Left lung (tissue), 10 donors: Measurements from ENCODE around the gene FBXO38. TPM values are rescaled to one million over a fixed set of nuclear protein-coding genes. Genes with fewer than 3 reads are reported as not detected.

ENCODE experiments used
- ATAC-seq: fragments of 200-7000 bp; cut with Tn5 transposase; one replicate; pipeline ENCODE4 v1.9.1; 2020; ENCODE audit warnings: moderate library complexity
- DNase-seq, 4 donors: peaks; one replicate each; pipeline ENCODE4 v3.0.0-alpha.2; 2013 to 2020
- H3K27ac ChIP-seq, 2 donors: fragments of 200-600 bp; sonication (generic) in 1 of 2; one replicate each; pipeline versions ENCODE4 v1.5.0 to v1.8.0; 2020 to 2021
- H3K27me3 ChIP-seq, 2 donors: fragments of 200-600 bp; sonication (generic) in 1 of 2; one replicate each; pipeline versions ENCODE4 v1.5.0 to v1.8.0; 2020 to 2021
- H3K36me3 ChIP-seq, 2 donors: fragments of 200-600 bp; sonication (generic) in 1 of 2; one replicate each; pipeline versions ENCODE4 v1.5.0 to v1.8.0; 2020 to 2021
- H3K4me1 ChIP-seq, 2 donors: fragments of 200-600 bp; one replicate each; pipeline ENCODE4 v1.8.0; 2021
- H3K4me3 ChIP-seq, 2 donors: fragments of 200-600 bp; sonication (generic) in 1 of 2; one replicate each; pipeline versions ENCODE4 v1.5.0 to v1.8.0; 2020 to 2021; ENCODE audit warnings: mild to moderate bottlenecking in 1 of 2
- H3K9me3 ChIP-seq, 2 donors: fragments of 200-600 bp; sonication (generic) in 1 of 2; one replicate each; pipeline versions ENCODE4 v1.5.0 to v1.8.0; 2020 to 2021
- CTCF ChIP-seq, 2 donors: fragments of 200-600 bp; sonication (generic) in 1 of 2; IDR thresholded peaks; one replicate each; pipeline versions ENCODE4 v1.5.0 to v1.8.0; 2021; ENCODE audit warnings: antibody characterized with exemption in 2 of 2
- intact Hi-C, 2 donors: fragments of 100-400 bp; cut with DNase I; formaldehyde crosslinking; loops; one replicate each; pipeline versions ENCODE4 v1.11.2 to v1.14.2; 2022
- polyA plus RNA-seq, 6 donors: library from polyadenylated mRNA; unstranded; fragments of 120-200 nt; gene quantifications; one replicate each; pipeline ENCODE4 v1.2.1, GENCODE V29; 2013; ENCODE audit not compliant: insufficient read length in 6 of 6
- total RNA-seq, 2 donors: library from RNA; stranded (reverse); fragmentation: NEBNext Ultra II Directional; extraction: Animal tissue kit (Norgen Biotek cat#: 25700); gene quantifications; one replicate each; pipeline ENCODE4 v1.2.1, GENCODE V29; 2021
- donor health status: DM: no; HTN: yes; CAD: no.
- donor health status: DM: no; HTN: no; CAD: no.

The FBXO38 gene
- total and polyA plus RNA-seq, 8 donors = 45.0 to 72.9 (median 52.8) TPM

DNA sequence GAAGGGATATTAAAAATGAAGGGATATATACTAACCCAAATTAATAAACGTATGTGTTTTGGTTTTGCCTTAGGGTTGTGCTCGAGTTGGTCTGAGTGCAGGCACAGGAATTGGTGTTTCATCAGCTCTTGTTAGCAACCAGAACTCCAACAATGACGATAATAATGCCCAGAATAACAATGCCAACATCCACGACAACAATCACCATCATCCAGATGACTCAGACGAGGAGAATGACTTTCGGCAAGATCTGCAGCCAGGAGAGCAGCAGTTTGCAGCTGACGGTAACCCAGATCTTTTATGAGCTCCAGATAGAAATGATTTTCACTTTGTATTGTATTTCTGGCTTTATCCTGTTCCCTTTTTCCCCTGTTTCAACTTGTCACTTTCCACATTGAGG is 33.2 kb downstream of the FBXO38 start:
- Histone ChIP-seq H3K27me3 (no peaks in the 10 kb centered on the region), H3K9me3 (no peaks in the 10 kb centered on the region), H3K27ac (no peak overlapping the region), H3K4me1 (no peaks in the 10 kb centered on the region), H3K4me3 (no peak overlapping the region), H3K36me3 (peaks cover 4 to 99% of the 10 kb centered on the region in 2 donors)
- ATAC-seq = no peak
- TF ChIP-seq CTCF (IDR thresholded peaks at IDR 0.05) = no peak
- intact Hi-C loops = no loop called here
- no peak for DNase-seq

DNA sequence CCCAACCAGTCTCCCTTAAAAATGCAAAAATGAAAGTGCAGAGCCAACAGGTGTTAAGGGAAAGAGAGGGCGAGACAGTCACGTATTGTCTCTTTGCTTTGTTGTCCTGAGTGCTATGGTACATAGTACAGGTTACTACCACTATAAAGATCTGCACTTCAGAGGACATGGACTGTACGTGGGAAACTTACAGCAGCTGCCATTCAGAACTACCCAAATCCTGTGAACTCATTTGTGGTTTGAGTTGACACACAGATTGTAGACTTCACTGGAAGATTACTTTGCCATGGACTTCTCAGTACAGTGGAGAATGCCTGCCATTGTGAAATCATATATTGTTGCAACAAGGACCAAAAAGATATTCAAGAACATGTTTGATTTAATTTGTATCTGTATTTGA is 34.8 kb downstream of the FBXO38 start:
- Histone ChIP-seq H3K36me3 (peaks cover 4 to 99% of the 10 kb centered on the region in 2 donors), H3K4me3 (no peak overlapping the region), H3K27ac (no peak overlapping the region), H3K27me3 (no peaks in the 10 kb centered on the region), H3K9me3 (no peaks in the 10 kb centered on the region), H3K4me1 (no peaks in the 10 kb centered on the region)
- DNase-seq (no peak), ATAC-seq (no peak)
- no peak for TF ChIP-seq CTCF (IDR thresholded peaks at IDR 0.05)
- intact Hi-C loops = no loop called here

- Histone ChIP-seq H3K9me3 (no peaks in the 10 kb centered on the region), H3K27ac (no peak overlapping the region), H3K27me3 (no peaks in the 10 kb centered on the region), H3K4me3 (no peak overlapping the region), H3K4me1 (no peaks in the 10 kb centered on the region), H3K36me3 (peaks cover 4 to 99% of the 10 kb centered on the region in 2 donors)
- no peak for DNase-seq
- intact Hi-C loops = no loop called here
- TF ChIP-seq CTCF (IDR thresholded peaks at IDR 0.05) = no peak
- ATAC-seq = no peak
Observed at GRCh38 chr5:148421661-148422060, 37.9 kb downstream of the FBXO38 start.

- intact Hi-C loops = no loop called here
- DNase-seq (no peak), ATAC-seq (no peak)
- no peaks in the 10 kb centered on the region for H3K9me3 ChIP-seq
- no peak overlapping the region for H3K27ac ChIP-seq
- H3K4me3 ChIP-seq = no peak overlapping the region
- H3K36me3 ChIP-seq = peaks cover 0 to 98% of the 10 kb centered on the region in 2 donors
- H3K4me1 ChIP-seq = no peaks in the 10 kb centered on the region
- TF ChIP-seq CTCF (IDR thresholded peaks at IDR 0.05) = no peak
- H3K27me3 ChIP-seq = no peaks in the 10 kb centered on the region
Observed at GRCh38 chr5:148425808-148426207, 42.0 kb downstream of the FBXO38 start.

DNA sequence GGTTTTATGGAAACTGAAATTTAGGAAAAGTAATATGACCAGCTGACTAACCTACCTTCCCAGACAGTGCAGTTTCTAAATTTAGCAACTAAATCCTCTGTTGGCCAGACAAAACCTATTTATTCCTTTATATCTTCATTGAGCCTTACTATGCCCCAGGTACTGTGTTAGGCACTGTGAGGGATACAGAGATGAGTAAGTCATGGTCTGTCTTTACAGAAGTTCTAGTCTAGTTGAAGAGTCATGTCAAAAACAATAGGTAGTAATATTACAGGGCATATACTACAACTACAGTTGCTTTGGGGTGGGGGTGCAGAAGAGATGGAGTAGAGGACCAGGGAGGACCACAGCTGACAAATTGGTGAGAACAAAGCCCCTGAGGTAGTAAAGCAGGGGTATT is 42.8 kb downstream of the FBXO38 start:
- TF ChIP-seq CTCF (IDR thresholded peaks at IDR 0.05) = no peak
- peaks cover 0 to 91% of the 10 kb centered on the region in 2 donors for H3K36me3 ChIP-seq

More for the DNA sequence above, 42.8 kb downstream of the FBXO38 start:
- DNase-seq = no peak
- intact Hi-C loops = no loop called here
- H3K4me3 ChIP-seq = no peak overlapping the region
- no peak overlapping the region for H3K27ac ChIP-seq
- no peaks in the 10 kb centered on the region for H3K9me3 ChIP-seq
- no peak for ATAC-seq
- H3K4me1 ChIP-seq = no peaks in the 10 kb centered on the region
- no peaks in the 10 kb centered on the region for H3K27me3 ChIP-seq
